Measurements from ENCODE around the gene SMIM36.
A peak's percentile ranks its signal among the peaks of the same experiment; 100 is the strongest.

Gene SMIM36

GRCh38 chr17:55421179-55421934 lies 89.9 kb downstream of the SMIM36 start, which contains the start of gene MMD:
Gene MMD (minus strand): TSS chr17:55421835. CDS start chr17:55421695, 140 bp downstream.
- Histone ChIP-seq H3K4me1 (ENCODE audit: control insufficient read depth in 1 of 2, insufficient read depth in 1 of 2, low read depth in 1 of 2, low read length in 1 of 2) (peaks cover 20 to 22% of the 10 kb centered on the region in 2 experiments), H3K27me3 (peaks cover 49% of the 10 kb centered on the region), H3K4me3 (ENCODE audit: low read depth in 1 of 2, low read length in 1 of 2) (peak within 1 kb of the TSS; percentile 75 to 79), H3K27ac (peak within 1 kb of the TSS; percentile 25), H3K36me3 (no peaks in the 10 kb centered on the region), H3K9me3 (no peaks in the 10 kb centered on the region)
- TF ChIP-seq CTCF (IDR thresholded peaks at IDR 0.05) = no peak

- Histone ChIP-seq H3K4me3 (ENCODE audit: low read depth in 1 of 2, low read length in 1 of 2) (peak overlapping the region; percentile 75 to 79), H3K27me3 (peaks cover 45% of the 10 kb centered on the region), H3K27ac (no peak overlapping the region)
Measured at GRCh38 chr17:55420776-55421178, 90.5 kb downstream of the SMIM36 start.

GRCh38 chr17:55420067-55420775 lies 91.0 kb downstream of the SMIM36 start:
- TF ChIP-seq CTCF (IDR thresholded peaks at IDR 0.05) = no peak
- H3K27me3 ChIP-seq = peaks cover 39% of the 10 kb centered on the region
- no peak overlapping the region for H3K27ac ChIP-seq
- peaks cover 20 to 22% of the 10 kb centered on the region in 2 experiments for H3K4me1 ChIP-seq (ENCODE audit: control insufficient read depth in 1 of 2, insufficient read depth in 1 of 2, low read depth in 1 of 2, low read length in 1 of 2)
- no peaks in the 10 kb centered on the region for H3K36me3 ChIP-seq
- no peaks in the 10 kb centered on the region for H3K9me3 ChIP-seq
- peak overlapping the region; percentile 75 to 79 for H3K4me3 ChIP-seq (ENCODE audit: low read depth in 1 of 2, low read length in 1 of 2)

More at GRCh38 chr17:55420776-55421178, 90.5 kb downstream of the SMIM36 start:
- Histone ChIP-seq H3K36me3 (no peaks in the 10 kb centered on the region), H3K9me3 (no peaks in the 10 kb centered on the region), H3K4me1 (ENCODE audit: control insufficient read depth in 1 of 2, insufficient read depth in 1 of 2, low read depth in 1 of 2, low read length in 1 of 2) (peaks cover 20 to 22% of the 10 kb centered on the region in 2 experiments)
- TF ChIP-seq CTCF (IDR thresholded peaks at IDR 0.05) = no peak

- H3K36me3 ChIP-seq = no peaks in the 10 kb centered on the region
- TF ChIP-seq CTCF (IDR thresholded peaks at IDR 0.05) = no peak
- peaks cover 23% of the 10 kb centered on the region for H3K27me3 ChIP-seq
- peaks cover 20 to 22% of the 10 kb centered on the region in 2 experiments for H3K4me1 ChIP-seq (ENCODE audit: control insufficient read depth in 1 of 2, insufficient read depth in 1 of 2, low read depth in 1 of 2, low read length in 1 of 2)
- no peaks in the 10 kb centered on the region for H3K9me3 ChIP-seq
- no peak overlapping the region for H3K27ac ChIP-seq
- no peak overlapping the region for H3K4me3 ChIP-seq (ENCODE audit: low read depth in 1 of 2, low read length in 1 of 2)
Measured at GRCh38 chr17:55418369-55419268, 92.6 kb downstream of the SMIM36 start.
